A673 (cell line): ENCODE results near the gene GJB4. TPM values are rescaled to one million over a fixed set of nuclear protein-coding genes. Genes with fewer than 3 reads are reported as not detected.
A peak's percentile ranks its signal among the peaks of the same experiment; 100 is the strongest.

Experiments
- Bru-seq: library from RNA; stranded (reverse); fragments of 400-500 nt; gene quantifications from one replicate; lab custom pipeline; 2021; lab: Mats Ljungman, UMichigan
- BruChase-seq, 2 experiments: library from RNA; stranded (reverse); fragments of 400-500 nt; gene quantifications; one replicate each; lab custom pipeline; 2021; lab: Mats Ljungman, UMichigan
- BruUV-seq: library from RNA; stranded (reverse); fragments of 400-500 nt; replicated peaks from 2 replicates; lab custom pipeline; 2021; lab: Mats Ljungman, UMichigan
- CTCF ChIA-PET: fragments of 300-600 bp; sonication (Branson Sonifier 250); formaldehyde crosslinking; loops from one replicate; lab custom pipeline; 2022; ENCODE audit warnings: antibody characterized with exemption; lab: Charles Lee
- POLR2A ChIA-PET: fragments of 300-600 bp; sonication (Branson Sonifier 250); formaldehyde crosslinking; loops from one replicate; lab custom pipeline; 2022; ENCODE audit warnings: antibody characterized with exemption; ENCODE audit not compliant: low non-redundant PET; lab: Charles Lee
- DNase-seq: peaks from one replicate; pipeline ENCODE4 v3.0.0-alpha.2; 2015; ENCODE audit warnings: low spot score
- H3K27ac ChIP-seq: fragments of 200-600 bp; sonication (generic); 2 replicates; pipeline ENCODE4 v1.5.1; 2016; ENCODE audit warnings: mixed run types, low read depth, mild to moderate bottlenecking, mixed read lengths, antibody characterized with exemption, low read length; ENCODE audit not compliant: poor library complexity, severe bottlenecking
- H3K27me3 ChIP-seq: fragments of 200-600 bp; sonication (generic); replicated peaks from 2 replicates; pipeline ENCODE4 v1.6.1; 2017; ENCODE audit warnings: mixed run types, low read depth, mild to moderate bottlenecking, mixed read lengths, antibody characterized with exemption, low read length; ENCODE audit not compliant: insufficient read depth, poor library complexity
- H3K36me3 ChIP-seq: fragments of 200-600 bp; sonication (generic); 2 replicates; pipeline ENCODE4 v1.6.1; 2016; ENCODE audit warnings: mixed run types, mild to moderate bottlenecking, mixed read lengths, antibody characterized with exemption, low read length; ENCODE audit not compliant: insufficient read depth, poor library complexity, severe bottlenecking
- H3K4me1 ChIP-seq: fragments of 200-600 bp; sonication (generic); 2 replicates; pipeline ENCODE4 v1.6.1; 2017; ENCODE audit warnings: mixed run types, mild to moderate bottlenecking, mixed read lengths, antibody characterized with exemption, low read length; ENCODE audit not compliant: insufficient read depth, poor library complexity, severe bottlenecking
- H3K4me3 ChIP-seq: fragments of 200-600 bp; sonication (generic); 2 replicates; pipeline ENCODE4 v1.5.1; 2016; ENCODE audit warnings: low read depth, mixed run types, mild to moderate bottlenecking, mixed read lengths, low read length; ENCODE audit not compliant: poor library complexity, severe bottlenecking
- H3K9me3 ChIP-seq: fragments of 200-600 bp; sonication (generic); 2 replicates; pipeline ENCODE4 v1.6.1; 2016; ENCODE audit warnings: mixed run types, low read depth, mild to moderate bottlenecking, mixed read lengths, antibody characterized with exemption, low read length; ENCODE audit not compliant: poor library complexity, severe bottlenecking
- CTCF ChIP-seq: fragments of 300-800, 200-600 bp; sonication (generic); conservative IDR thresholded peaks from 2 replicates; pipeline ENCODE4 v1.5.1; 2017; ENCODE audit warnings: low read depth, mild to moderate bottlenecking, antibody characterized with exemption, low read length, moderate library complexity, mixed read lengths
- EZH2 ChIP-seq: fragments of 200-600 bp; sonication (generic); IDR thresholded peaks from 2 replicates; pipeline ENCODE4 v1.6.1; 2017; ENCODE audit warnings: borderline replicate concordance, low read depth, mild to moderate bottlenecking, mixed read lengths, antibody characterized with exemption, low read length; ENCODE audit not compliant: poor library complexity, severe bottlenecking
- intact Hi-C: fragments of 100-400 bp; cut with micrococcal nuclease; formaldehyde crosslinking; loops from one replicate; pipeline ENCODE4 v1.10.0; 2022; ENCODE audit not compliant: unreplicated experiment
- long read RNA-seq: library from polyadenylated mRNA; stranded (forward); transcript quantifications from one replicate; pipeline ENCODE4 v2.0.0, GENCODE V29; 2022
- total RNA-seq: library from RNA; stranded (reverse); gene quantifications from 2 replicates; pipeline ENCODE4 v1.2.3, GENCODE V29; 2021

Gene GJB4
- total RNA-seq (not detected in 2 replicates), Bru-seq, nascent RNA (not detected), BruChase-seq, experiment 1, labeled RNA remaining after a 2-hour chase (not detected), BruChase-seq, experiment 2, labeled RNA remaining after a 6-hour chase (not detected)
- long read RNA-seq = 0 reads

- peaks cover 4% of the 10 kb centered on the region for H3K27me3 ChIP-seq
- intact Hi-C loops = no loop called here
- H3K27ac ChIP-seq = no peak within 1 kb of the TSS
- TF ChIP-seq EZH2 (no peak), CTCF (no peak)
- no peak within 1 kb of the TSS for H3K4me3 ChIP-seq
- no TSS peak for BruUV-seq
- H3K4me1 ChIP-seq = no peaks in the 10 kb centered on the region
- DNase-seq = no peak
- no peaks in the 10 kb centered on the region for H3K36me3 ChIP-seq
- ChIA-PET POLR2A (no interaction called here), CTCF (no interaction called here)
- no peaks in the 10 kb centered on the region for H3K9me3 ChIP-seq
These were observed at the start of gene GJB4 for GRCh38 chr1:34759503-34760357. Gene GJB4 (plus strand): TSS chr1:34759740. CDS start chr1:34761255, 1,515 bp downstream.

GRCh38 chr1:34710812-34711211 lies 48.7 kb upstream of the GJB4 start:
- TF ChIP-seq EZH2 (no peak), CTCF (no peak)
- Histone ChIP-seq H3K9me3 (no peaks in the 10 kb centered on the region), H3K36me3 (no peaks in the 10 kb centered on the region), H3K27ac (no peak overlapping the region), H3K27me3 (peaks cover 3% of the 10 kb centered on the region), H3K4me1 (no peaks in the 10 kb centered on the region), H3K4me3 (no peak overlapping the region)
- CTCF ChIA-PET = no interaction called here
- intact Hi-C loops = no loop called here
- DNase-seq = no peak
- BruUV-seq = no TSS peak
- POLR2A ChIA-PET = no interaction called here

- TF ChIP-seq CTCF = no peak
- TF ChIP-seq EZH2 = no peak
- Histone ChIP-seq H3K4me1 (no peaks in the 10 kb centered on the region), H3K4me3 (no peak overlapping the region), H3K36me3 (no peaks in the 10 kb centered on the region), H3K27me3 (no peaks in the 10 kb centered on the region), H3K27ac (no peak overlapping the region), H3K9me3 (no peaks in the 10 kb centered on the region)
- intact Hi-C loops = no loop called here
- ChIA-PET CTCF (no interaction called here), POLR2A (no interaction called here)
- peak; percentile 11 for DNase-seq
- BruUV-seq = no TSS peak
These were observed 48.1 kb upstream of the GJB4 start for GRCh38 chr1:34711485-34711884.
